GM21619 (cell line): ENCODE measurements around the gene TBX6.
"Not testable (repeated sequence)": the region's sequence is repeated elsewhere in the genome, so short reads cannot be mapped to it uniquely, and the experiment has no call there.

Experiments used
- ATAC-seq: cut with Tn5 transposase; IDR thresholded peaks from one replicate; pipeline ENCODE4 v1.9.1; 2021; ENCODE audit not compliant: unreplicated experiment

Gene TBX6

GRCh38 chr16:30066761-30067583 is 24.8 kb downstream of the TBX6 start:
- ATAC-seq: no peak

GRCh38 chr16:30065943-30066760 is 25.6 kb downstream of the TBX6 start:
- no peak for ATAC-seq

- peak; percentile 66 for ATAC-seq
Observed at GRCh38 chr16:30065102-30065942, 26.4 kb downstream of the TBX6 start, which contains the start of gene ALDOA. Gene ALDOA (plus strand): TSS chr16:30065760. CDS start chr16:30066898, 1,138 bp downstream.

- no peak for ATAC-seq
Observed at GRCh38 chr16:30064729-30065101, 27.0 kb downstream of the TBX6 start.

GRCh38 chr16:30063893-30064728 is 27.6 kb downstream of the TBX6 start:
- ATAC-seq: no peak

- no peak for ATAC-seq
Observed at GRCh38 chr16:30063278-30063892, 28.3 kb downstream of the TBX6 start.

GRCh38 chr16:30060836-30061554 is 30.7 kb downstream of the TBX6 start:
- ATAC-seq: no peak

GRCh38 chr16:30060346-30060745 is 31.4 kb downstream of the TBX6 start:
- no peak for ATAC-seq

- ATAC-seq: no peak
Observed at GRCh38 chr16:30054959-30055553, 36.7 kb downstream of the TBX6 start.

GRCh38 chr16:30054451-30054850 is 37.3 kb downstream of the TBX6 start:
- no peak for ATAC-seq

- ATAC-seq: peak; percentile 10
Observed at GRCh38 chr16:30053376-30054015, 38.2 kb downstream of the TBX6 start.

GRCh38 chr16:30052671-30053372 is 38.9 kb downstream of the TBX6 start:
- peak; percentile 65 for ATAC-seq

GRCh38 chr16:30051518-30051917 is 40.2 kb downstream of the TBX6 start:
- no peak for ATAC-seq

GRCh38 chr16:30049871-30050270 is 41.9 kb downstream of the TBX6 start:
- ATAC-seq: no peak

GRCh38 chr16:30046588-30046987 is 45.1 kb downstream of the TBX6 start:
- ATAC-seq: no peak

GRCh38 chr16:30046178-30046577 is 45.5 kb downstream of the TBX6 start:
- no peak for ATAC-seq

GRCh38 chr16:30041841-30042240 is 49.9 kb downstream of the TBX6 start:
- ATAC-seq: no peak

- ATAC-seq: not testable (repeated sequence)
Observed at GRCh38 chr16:30040690-30041089, 51.0 kb downstream of the TBX6 start.
